Dermis microvascular lymphatic vessel endothelial cell (primary cell): ENCODE measurements around the gene DIP2A. TPM values are rescaled to one million over a fixed set of nuclear protein-coding genes. Genes with fewer than 3 reads are reported as not detected.

ENCODE experiments used
- total RNA-seq: library from RNA; depleted of rRNA; stranded (reverse); fragments of >200 nt; gene quantifications from 2 replicates; pipeline ENCODE4 v1.2.1, GENCODE V29; 2014

Gene DIP2A
- total RNA-seq, 1 donor from 2014 or later = 19.0 TPM

Other genes starting within 250 kb of the DIP2A start
- 55.0 and 61.0 TPM in 2 replicates for gene LSS, start 230.1 kb upstream of the DIP2A start, total RNA-seq
- gene MCM3AP, start 173.3 kb upstream of the DIP2A start, total RNA-seq = 51.2 and 69.3 TPM in 2 replicates
- gene YBEY, start 172.5 kb upstream of the DIP2A start, total RNA-seq = 5.3 and 7.5 TPM in 2 replicates
- gene C21orf58, start 135.0 kb upstream of the DIP2A start, total RNA-seq = 2.0 and 3.3 TPM in 2 replicates
- 14.0 and 14.9 TPM in 2 replicates for gene PCNT, start 134.7 kb upstream of the DIP2A start, total RNA-seq
- not detected in 2 replicates for gene S100B, start 146.2 kb downstream of the DIP2A start, total RNA-seq
- 96.2 and 141 TPM in 2 replicates for gene PRMT2, start 176.8 kb downstream of the DIP2A start, total RNA-seq